ENCODE measurements around the gene NPC2.

NPC2 gene

DNA sequence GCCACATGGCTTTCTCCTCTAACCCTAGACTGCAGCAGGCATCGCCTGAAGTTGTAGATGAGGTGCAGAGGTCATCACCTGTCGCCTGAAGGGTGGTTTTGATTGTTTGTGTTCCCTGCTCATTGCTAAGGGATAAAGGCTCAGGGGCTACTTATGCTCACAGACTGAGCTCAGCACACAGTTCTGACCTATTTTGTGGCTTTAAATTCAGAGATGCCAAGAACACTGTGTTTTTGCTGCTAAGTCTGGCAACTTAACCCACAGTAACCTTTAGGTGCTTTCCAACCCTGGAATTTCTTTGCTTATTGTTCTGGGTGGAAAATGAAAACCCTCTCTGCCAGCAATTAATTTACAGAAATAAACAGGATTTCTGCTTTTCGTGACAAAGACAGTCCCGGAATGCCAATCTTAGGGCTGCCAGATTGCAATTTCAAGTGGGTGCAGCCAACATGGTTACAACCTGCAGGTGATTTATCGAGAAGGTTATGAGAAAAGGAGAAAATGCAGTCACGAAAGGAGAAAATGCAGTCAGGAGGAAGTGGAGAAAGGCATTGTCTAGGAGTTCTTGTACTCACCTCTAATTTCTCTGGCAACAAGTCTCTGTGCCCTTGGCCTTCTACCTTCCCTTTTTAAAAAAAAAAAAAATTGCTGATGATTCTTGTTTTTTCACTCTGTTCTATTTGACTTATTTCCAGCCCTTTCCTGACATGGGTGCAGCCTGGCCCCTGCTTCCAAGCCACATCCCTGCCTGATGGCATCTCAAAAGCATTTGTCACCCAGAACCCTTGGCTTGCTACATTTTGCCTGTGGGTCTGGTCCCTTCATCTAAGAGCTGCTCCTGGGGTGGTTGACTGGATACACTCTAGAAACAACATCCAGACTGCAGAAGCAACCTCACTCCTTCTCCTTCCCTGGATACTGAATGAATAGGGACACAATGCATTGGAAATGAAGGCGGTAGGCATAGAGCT is 23.3 kb downstream of the NPC2 start:
- H3K36me3 ChIP-seq (ENCODE audit: control insufficient read depth, insufficient read depth, low read length), result peaks cover 4% of the 10 kb centered on the region
- H3K18ac ChIP-seq (ENCODE audit: low read length), result no peak overlapping the region
- H3K9ac ChIP-seq (ENCODE audit: low read length), result peak overlapping the region; percentile 6
- H3K4me2 ChIP-seq (ENCODE audit: low read length), result no peak overlapping the region
- peaks cover 5% of the 10 kb centered on the region for H3K4me1 ChIP-seq (ENCODE audit: control insufficient read depth, low read depth, low read length)
- no peak overlapping the region for H3K4me3 ChIP-seq (ENCODE audit: low read length)
- H2BK5ac ChIP-seq (ENCODE audit: low read length), result peak overlapping the region; percentile 52
- DNase-seq, result peak; percentile 35
- H3K4ac ChIP-seq (ENCODE audit: low read depth, low read length), result no peak overlapping the region
- no peak overlapping the region for H4K8ac ChIP-seq (ENCODE audit: low read depth, low read length)
- no peak overlapping the region for H4K5ac ChIP-seq (ENCODE audit: low read length)
- no peak overlapping the region for H2AK5ac ChIP-seq (ENCODE audit: low read length)
- peak overlapping the region; percentile 3 for H2BK120ac ChIP-seq (ENCODE audit: low read depth, low read length)
- no peaks in the 10 kb centered on the region for H3K79me1 ChIP-seq (ENCODE audit: low read length)
- no peak overlapping the region for H3K23ac ChIP-seq (ENCODE audit: low read length)
- no peaks in the 10 kb centered on the region for H3K27me3 ChIP-seq (ENCODE audit: insufficient read depth, low read length, poor library complexity)
- peak overlapping the region; percentile 62 for H3K56ac ChIP-seq (ENCODE audit: low read length)
- H2BK15ac ChIP-seq (replicated peaks; ENCODE audit: low read depth), result no peak overlapping the region
- no peaks in the 10 kb centered on the region for H3K79me2 ChIP-seq (ENCODE audit: control insufficient read depth, insufficient read depth, low read length)
- peak overlapping the region; percentile 61 for H3K27ac ChIP-seq (ENCODE audit: low read depth, low read length)
- WGBS (ENCODE audit: extremely low coverage, insufficient coverage, low lambda C conversion rate), result no CpG with 5 or more reads among the region's 7 CpGs

DNA sequence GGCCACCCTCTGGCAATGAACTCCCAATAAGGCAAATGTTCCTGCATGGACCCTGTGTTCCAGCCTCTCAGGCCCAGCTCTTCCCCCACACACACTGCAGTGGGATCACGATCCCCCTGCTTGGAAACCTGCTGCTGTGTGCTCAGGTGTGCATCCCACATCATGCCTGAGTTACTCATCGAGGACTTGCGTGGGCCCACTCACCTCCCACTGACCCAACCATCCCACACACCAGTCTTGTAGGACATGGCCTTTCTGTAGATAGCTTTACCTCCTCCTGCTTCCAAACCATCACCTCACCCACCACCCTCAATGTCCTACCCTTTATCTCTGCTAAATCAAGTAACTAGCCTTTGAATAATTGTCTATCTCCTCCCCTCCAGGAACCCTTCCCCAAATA is 24.6 kb downstream of the NPC2 start:
- Histone ChIP-seq H3K36me3 (ENCODE audit: control insufficient read depth, insufficient read depth, low read length) (peaks cover 1% of the 10 kb centered on the region), H4K8ac (ENCODE audit: low read depth, low read length) (no peak overlapping the region), H3K23ac (ENCODE audit: low read length) (no peak overlapping the region), H3K9ac (ENCODE audit: low read length) (no peak overlapping the region), H3K4me2 (ENCODE audit: low read length) (no peak overlapping the region), H2BK5ac (ENCODE audit: low read length) (peak overlapping the region; percentile 64), H4K5ac (ENCODE audit: low read length) (no peak overlapping the region), H2AK5ac (ENCODE audit: low read length) (no peak overlapping the region), H2BK15ac (replicated peaks; ENCODE audit: low read depth) (no peak overlapping the region), H3K79me1 (ENCODE audit: low read length) (no peaks in the 10 kb centered on the region), H3K4me1 (ENCODE audit: control insufficient read depth, low read depth, low read length) (peaks cover 5% of the 10 kb centered on the region), H2BK120ac (ENCODE audit: low read depth, low read length) (no peak overlapping the region), H3K79me2 (ENCODE audit: control insufficient read depth, insufficient read depth, low read length) (no peaks in the 10 kb centered on the region), H3K56ac (ENCODE audit: low read length) (peak overlapping the region; percentile 47), H3K4ac (ENCODE audit: low read depth, low read length) (no peak overlapping the region), H3K4me3 (ENCODE audit: low read length) (no peak overlapping the region), H3K18ac (ENCODE audit: low read length) (no peak overlapping the region), H3K27me3 (ENCODE audit: insufficient read depth, low read length, poor library complexity) (no peaks in the 10 kb centered on the region), H3K27ac (ENCODE audit: low read depth, low read length) (no peak overlapping the region)
- no peak for DNase-seq
- no CpG with 5 or more reads among the region's 3 CpGs for WGBS (ENCODE audit: extremely low coverage, insufficient coverage, low lambda C conversion rate)

DNA sequence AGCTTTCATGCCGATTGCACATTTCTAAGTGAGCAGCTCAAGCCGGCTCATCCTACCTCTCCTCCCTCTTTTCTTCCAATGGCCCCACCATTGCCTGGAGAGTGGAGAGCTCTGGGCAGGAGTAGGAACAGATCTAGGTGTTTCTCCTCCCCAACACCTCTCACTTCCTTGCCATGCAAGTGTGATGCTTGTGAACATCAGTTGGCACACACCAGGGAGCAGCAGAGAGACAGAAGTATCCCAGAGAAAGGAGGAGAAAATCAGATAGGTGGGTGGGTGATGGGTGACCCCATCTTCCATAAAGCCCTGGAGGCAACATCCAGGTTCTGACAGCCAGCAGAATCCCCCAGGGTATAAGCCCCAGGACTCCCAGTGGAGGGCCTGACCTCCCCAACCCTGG is 27.8 kb downstream of the NPC2 start:
- no peak overlapping the region for H2BK15ac ChIP-seq (replicated peaks; ENCODE audit: low read depth)
- H3K56ac ChIP-seq (ENCODE audit: low read length), result no peak overlapping the region
- no peaks in the 10 kb centered on the region for H3K79me2 ChIP-seq (ENCODE audit: control insufficient read depth, insufficient read depth, low read length)
- no peak for DNase-seq
- peaks cover 4% of the 10 kb centered on the region for H3K4me1 ChIP-seq (ENCODE audit: control insufficient read depth, low read depth, low read length)
- no peak overlapping the region for H3K4me3 ChIP-seq (ENCODE audit: low read length)
- no peak overlapping the region for H3K18ac ChIP-seq (ENCODE audit: low read length)
- H3K4me2 ChIP-seq (ENCODE audit: low read length), result no peak overlapping the region
- H2BK5ac ChIP-seq (ENCODE audit: low read length), result no peak overlapping the region
- H4K5ac ChIP-seq (ENCODE audit: low read length), result no peak overlapping the region
- H2BK120ac ChIP-seq (ENCODE audit: low read depth, low read length), result no peak overlapping the region
- H3K79me1 ChIP-seq (ENCODE audit: low read length), result no peaks in the 10 kb centered on the region
- no peak overlapping the region for H4K8ac ChIP-seq (ENCODE audit: low read depth, low read length)
- H3K4ac ChIP-seq (ENCODE audit: low read depth, low read length), result no peak overlapping the region
- no peaks in the 10 kb centered on the region for H3K27me3 ChIP-seq (ENCODE audit: insufficient read depth, low read length, poor library complexity)
- WGBS (ENCODE audit: extremely low coverage, insufficient coverage, low lambda C conversion rate), result no CpG with 5 or more reads among the region's 2 CpGs
- H2AK5ac ChIP-seq (ENCODE audit: low read length), result no peak overlapping the region
- no peak overlapping the region for H3K27ac ChIP-seq (ENCODE audit: low read depth, low read length)
- H3K23ac ChIP-seq (ENCODE audit: low read length), result no peak overlapping the region
- no peaks in the 10 kb centered on the region for H3K36me3 ChIP-seq (ENCODE audit: control insufficient read depth, insufficient read depth, low read length)
- no peak overlapping the region for H3K9ac ChIP-seq (ENCODE audit: low read length)

DNA sequence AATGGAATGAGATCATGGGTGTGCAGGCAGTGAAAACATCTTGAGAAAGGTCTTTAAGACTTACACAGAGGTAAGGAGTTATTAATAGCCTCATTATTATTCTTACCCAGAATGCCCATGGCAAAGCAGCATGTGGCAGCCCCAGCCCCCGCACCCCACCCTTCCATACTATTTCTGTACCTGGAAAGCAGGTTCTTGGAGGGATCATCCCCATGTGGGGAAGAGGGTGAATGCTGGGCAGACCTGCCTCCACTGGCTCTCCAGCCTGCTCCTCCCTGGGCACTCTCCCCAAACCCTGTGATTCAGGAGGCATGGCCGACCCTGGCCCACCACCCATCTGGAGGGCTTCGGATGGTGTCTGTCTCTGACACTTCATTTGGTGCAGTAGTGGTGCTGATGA is 28.3 kb downstream of the NPC2 start:
- no CpG with 5 or more reads among the region's 3 CpGs for WGBS (ENCODE audit: extremely low coverage, insufficient coverage, low lambda C conversion rate)
- Histone ChIP-seq H2AK5ac (ENCODE audit: low read length) (no peak overlapping the region), H3K27me3 (ENCODE audit: insufficient read depth, low read length, poor library complexity) (no peaks in the 10 kb centered on the region)

DNA sequence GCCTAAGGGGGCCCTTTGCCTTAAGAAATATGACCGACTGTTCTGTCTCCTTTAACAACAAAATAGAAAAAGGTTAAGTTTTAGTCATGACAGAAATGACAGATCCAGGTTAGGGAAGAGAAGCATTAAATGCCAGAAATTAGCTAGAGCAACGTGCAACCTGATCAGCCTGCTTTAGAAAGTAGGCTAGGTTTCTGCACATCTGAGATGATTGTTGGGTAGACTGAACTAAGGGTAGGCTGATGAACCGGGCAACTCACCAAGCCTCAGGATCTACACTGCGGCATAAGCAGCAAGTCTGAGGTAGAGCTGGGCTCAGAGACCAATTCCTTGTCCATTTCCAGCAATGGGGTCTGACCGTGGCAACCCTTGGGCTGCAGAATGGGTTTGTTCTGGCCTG is 29.4 kb downstream of the NPC2 start:
- H3K18ac ChIP-seq (ENCODE audit: low read length), result no peak overlapping the region

More for the DNA sequence above, 28.3 kb downstream of the NPC2 start:
- H3K4me1 ChIP-seq (ENCODE audit: control insufficient read depth, low read depth, low read length), result peaks cover 2% of the 10 kb centered on the region
- H2BK15ac ChIP-seq (replicated peaks; ENCODE audit: low read depth), result no peak overlapping the region
- no peak overlapping the region for H4K5ac ChIP-seq (ENCODE audit: low read length)
- H3K4me3 ChIP-seq (ENCODE audit: low read length), result no peak overlapping the region
- no peak overlapping the region for H3K23ac ChIP-seq (ENCODE audit: low read length)
- no peak overlapping the region for H4K8ac ChIP-seq (ENCODE audit: low read depth, low read length)
- no peak for DNase-seq
- no peak overlapping the region for H3K27ac ChIP-seq (ENCODE audit: low read depth, low read length)
- no peak overlapping the region for H3K18ac ChIP-seq (ENCODE audit: low read length)
- no peak overlapping the region for H3K4ac ChIP-seq (ENCODE audit: low read depth, low read length)
- no peaks in the 10 kb centered on the region for H3K79me2 ChIP-seq (ENCODE audit: control insufficient read depth, insufficient read depth, low read length)
- no peak overlapping the region for H2BK5ac ChIP-seq (ENCODE audit: low read length)
- no peaks in the 10 kb centered on the region for H3K36me3 ChIP-seq (ENCODE audit: control insufficient read depth, insufficient read depth, low read length)
- H3K9ac ChIP-seq (ENCODE audit: low read length), result no peak overlapping the region
- no peak overlapping the region for H2BK120ac ChIP-seq (ENCODE audit: low read depth, low read length)
- no peak overlapping the region for H3K4me2 ChIP-seq (ENCODE audit: low read length)
- H3K79me1 ChIP-seq (ENCODE audit: low read length), result no peaks in the 10 kb centered on the region
- H3K56ac ChIP-seq (ENCODE audit: low read length), result no peak overlapping the region

More for the DNA sequence above, 29.4 kb downstream of the NPC2 start:
- no peak overlapping the region for H3K56ac ChIP-seq (ENCODE audit: low read length)
- no CpG with 5 or more reads among the region's 5 CpGs for WGBS (ENCODE audit: extremely low coverage, insufficient coverage, low lambda C conversion rate)
- H3K79me2 ChIP-seq (ENCODE audit: control insufficient read depth, insufficient read depth, low read length), result no peaks in the 10 kb centered on the region
- H3K27ac ChIP-seq (ENCODE audit: low read depth, low read length), result no peak overlapping the region
- H3K23ac ChIP-seq (ENCODE audit: low read length), result no peak overlapping the region
- no peak overlapping the region for H3K9ac ChIP-seq (ENCODE audit: low read length)
- no peaks in the 10 kb centered on the region for H3K27me3 ChIP-seq (ENCODE audit: insufficient read depth, low read length, poor library complexity)
- no peaks in the 10 kb centered on the region for H3K36me3 ChIP-seq (ENCODE audit: control insufficient read depth, insufficient read depth, low read length)
- no peak overlapping the region for H4K5ac ChIP-seq (ENCODE audit: low read length)
- no peak overlapping the region for H2BK5ac ChIP-seq (ENCODE audit: low read length)
- H3K4ac ChIP-seq (ENCODE audit: low read depth, low read length), result no peak overlapping the region
- H3K79me1 ChIP-seq (ENCODE audit: low read length), result no peaks in the 10 kb centered on the region
- no peak overlapping the region for H2BK120ac ChIP-seq (ENCODE audit: low read depth, low read length)
- H3K4me1 ChIP-seq (ENCODE audit: control insufficient read depth, low read depth, low read length), result peaks cover 2% of the 10 kb centered on the region
- H2AK5ac ChIP-seq (ENCODE audit: low read length), result no peak overlapping the region
- no peak overlapping the region for H3K4me3 ChIP-seq (ENCODE audit: low read length)
- no peak overlapping the region for H4K8ac ChIP-seq (ENCODE audit: low read depth, low read length)
- H2BK15ac ChIP-seq (replicated peaks; ENCODE audit: low read depth), result no peak overlapping the region
- no peak overlapping the region for H3K4me2 ChIP-seq (ENCODE audit: low read length)
- DNase-seq, result no peak
